Measurements from ENCODE around the gene TNS3.

The TNS3 gene

DNA sequence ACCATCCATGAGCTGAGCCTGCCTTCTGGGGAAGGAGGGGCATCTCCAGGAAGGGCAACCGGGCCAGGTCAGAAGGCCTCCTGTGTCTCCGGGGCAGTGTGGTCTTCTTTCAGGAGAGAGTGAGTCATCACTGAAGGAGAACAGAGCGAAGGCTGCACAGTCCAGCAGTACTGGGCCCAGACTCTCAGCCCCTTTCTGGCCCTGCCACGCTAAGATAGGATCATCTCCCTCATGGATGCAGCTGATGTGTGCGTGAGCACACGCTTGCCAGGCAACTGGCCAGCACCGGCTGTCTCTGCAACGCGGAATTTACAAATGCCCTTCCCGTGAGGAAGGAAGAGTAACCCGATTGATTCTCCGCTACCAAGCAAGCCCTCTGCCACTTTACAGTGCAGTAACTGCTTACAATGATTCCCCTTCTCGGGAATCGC, 328.2 kb downstream of the TNS3 start:
- Histone ChIP-seq H3K27me3 (ENCODE audit: insufficient read depth, poor library complexity, severe bottlenecking) (peaks cover 3% of the 10 kb centered on the region), H3K27ac (replicated peaks) (no peak overlapping the region), H3K4me3 (replicated peaks; ENCODE audit: insufficient read depth, low read length) (peak overlapping the region; percentile 63)
- TF ChIP-seq POLR2AphosphoS5 (IDR thresholded peaks at IDR 0.05; ENCODE audit: low read depth) (no peak), SPI1 (IDR thresholded peaks at IDR 0.05; ENCODE audit: borderline replicate concordance, low read depth) (no peak), GABPA (IDR thresholded peaks at IDR 0.05; ENCODE audit: low read depth) (no peak)
- TF ChIP-seq, protein P1, sequence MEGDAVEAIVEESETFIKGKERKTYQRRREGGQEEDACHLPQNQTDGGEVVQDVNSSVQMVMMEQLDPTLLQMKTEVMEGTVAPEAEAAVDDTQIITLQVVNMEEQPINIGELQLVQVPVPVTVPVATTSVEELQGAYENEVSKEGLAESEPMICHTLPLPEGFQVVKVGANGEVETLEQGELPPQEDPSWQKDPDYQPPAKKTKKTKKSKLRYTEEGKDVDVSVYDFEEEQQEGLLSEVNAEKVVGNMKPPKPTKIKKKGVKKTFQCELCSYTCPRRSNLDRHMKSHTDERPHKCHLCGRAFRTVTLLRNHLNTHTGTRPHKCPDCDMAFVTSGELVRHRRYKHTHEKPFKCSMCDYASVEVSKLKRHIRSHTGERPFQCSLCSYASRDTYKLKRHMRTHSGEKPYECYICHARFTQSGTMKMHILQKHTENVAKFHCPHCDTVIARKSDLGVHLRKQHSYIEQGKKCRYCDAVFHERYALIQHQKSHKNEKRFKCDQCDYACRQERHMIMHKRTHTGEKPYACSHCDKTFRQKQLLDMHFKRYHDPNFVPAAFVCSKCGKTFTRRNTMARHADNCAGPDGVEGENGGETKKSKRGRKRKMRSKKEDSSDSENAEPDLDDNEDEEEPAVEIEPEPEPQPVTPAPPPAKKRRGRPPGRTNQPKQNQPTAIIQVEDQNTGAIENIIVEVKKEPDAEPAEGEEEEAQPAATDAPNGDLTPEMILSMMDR (IDR thresholded peaks at IDR 0.05; ENCODE audit: insufficient read depth, low read length): no peak
- TF ChIP-seq, protein P2, sequence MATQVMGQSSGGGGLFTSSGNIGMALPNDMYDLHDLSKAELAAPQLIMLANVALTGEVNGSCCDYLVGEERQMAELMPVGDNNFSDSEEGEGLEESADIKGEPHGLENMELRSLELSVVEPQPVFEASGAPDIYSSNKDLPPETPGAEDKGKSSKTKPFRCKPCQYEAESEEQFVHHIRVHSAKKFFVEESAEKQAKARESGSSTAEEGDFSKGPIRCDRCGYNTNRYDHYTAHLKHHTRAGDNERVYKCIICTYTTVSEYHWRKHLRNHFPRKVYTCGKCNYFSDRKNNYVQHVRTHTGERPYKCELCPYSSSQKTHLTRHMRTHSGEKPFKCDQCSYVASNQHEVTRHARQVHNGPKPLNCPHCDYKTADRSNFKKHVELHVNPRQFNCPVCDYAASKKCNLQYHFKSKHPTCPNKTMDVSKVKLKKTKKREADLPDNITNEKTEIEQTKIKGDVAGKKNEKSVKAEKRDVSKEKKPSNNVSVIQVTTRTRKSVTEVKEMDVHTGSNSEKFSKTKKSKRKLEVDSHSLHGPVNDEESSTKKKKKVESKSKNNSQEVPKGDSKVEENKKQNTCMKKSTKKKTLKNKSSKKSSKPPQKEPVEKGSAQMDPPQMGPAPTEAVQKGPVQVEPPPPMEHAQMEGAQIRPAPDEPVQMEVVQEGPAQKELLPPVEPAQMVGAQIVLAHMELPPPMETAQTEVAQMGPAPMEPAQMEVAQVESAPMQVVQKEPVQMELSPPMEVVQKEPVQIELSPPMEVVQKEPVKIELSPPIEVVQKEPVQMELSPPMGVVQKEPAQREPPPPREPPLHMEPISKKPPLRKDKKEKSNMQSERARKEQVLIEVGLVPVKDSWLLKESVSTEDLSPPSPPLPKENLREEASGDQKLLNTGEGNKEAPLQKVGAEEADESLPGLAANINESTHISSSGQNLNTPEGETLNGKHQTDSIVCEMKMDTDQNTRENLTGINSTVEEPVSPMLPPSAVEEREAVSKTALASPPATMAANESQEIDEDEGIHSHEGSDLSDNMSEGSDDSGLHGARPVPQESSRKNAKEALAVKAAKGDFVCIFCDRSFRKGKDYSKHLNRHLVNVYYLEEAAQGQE (IDR thresholded peaks at IDR 0.05; ENCODE audit: insufficient replicate concordance, low read depth): no peak
- peak in 1 of 2 experiments; percentile 46 for DNase-seq (ENCODE audit: low read depth in 1 of 2, low spot score in 1 of 2)

DNA sequence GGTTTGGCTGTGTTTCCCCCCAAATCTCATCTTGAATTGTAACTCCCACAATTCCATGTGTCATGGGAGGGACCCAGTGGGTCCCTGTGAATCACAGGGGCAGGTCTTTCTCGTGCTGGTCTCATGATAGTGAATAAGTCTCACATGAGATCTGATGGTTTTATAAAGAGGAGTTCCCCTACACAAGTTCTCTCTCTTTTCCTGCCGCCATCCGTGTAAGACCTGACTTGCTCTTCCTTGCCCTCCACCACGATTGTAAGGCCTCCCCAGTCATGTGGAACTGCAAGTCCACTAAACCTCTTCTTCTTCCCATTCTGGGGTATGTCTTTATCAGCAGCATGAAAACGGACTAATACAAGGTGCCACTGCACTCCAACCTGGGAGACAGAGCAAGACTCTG, 329.2 kb downstream of the TNS3 start:
- DNase-seq (ENCODE audit: low read depth in 1 of 2, low spot score in 1 of 2): no peak
- TF ChIP-seq, protein P1 (IDR thresholded peaks at IDR 0.05; ENCODE audit: insufficient read depth, low read length): no peak
- no peak for TF ChIP-seq SPI1 (IDR thresholded peaks at IDR 0.05; ENCODE audit: borderline replicate concordance, low read depth)
- TF ChIP-seq, protein P2 (IDR thresholded peaks at IDR 0.05; ENCODE audit: insufficient replicate concordance, low read depth): no peak
- TF ChIP-seq POLR2AphosphoS5 (IDR thresholded peaks at IDR 0.05; ENCODE audit: low read depth): no peak
- TF ChIP-seq GABPA (IDR thresholded peaks at IDR 0.05; ENCODE audit: low read depth): no peak
- H3K27me3 ChIP-seq (ENCODE audit: insufficient read depth, poor library complexity, severe bottlenecking): peaks cover 3% of the 10 kb centered on the region

DNA sequence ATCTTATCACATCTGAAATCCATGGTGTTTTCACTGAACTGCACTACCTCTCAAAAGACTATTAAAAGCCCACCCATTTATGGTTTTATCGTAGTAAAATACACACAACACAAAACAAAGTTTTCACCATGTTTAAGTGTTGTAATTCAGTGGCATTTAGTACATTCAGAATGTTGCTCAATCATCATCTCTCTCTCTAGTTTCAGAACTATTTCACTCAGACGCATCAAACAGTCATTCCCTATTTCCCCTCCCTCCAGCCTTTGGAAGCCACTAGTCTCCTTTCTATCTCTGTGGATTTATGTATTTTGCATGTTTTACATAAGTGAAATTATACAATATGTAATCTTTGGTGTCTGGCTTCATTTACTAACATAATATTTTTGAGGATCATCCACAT, 332.6 kb downstream of the TNS3 start:
- Histone ChIP-seq H3K4me3 (replicated peaks; ENCODE audit: insufficient read depth, low read length) (no peak overlapping the region), H3K27me3 (ENCODE audit: insufficient read depth, poor library complexity, severe bottlenecking) (peaks cover 3% of the 10 kb centered on the region), H3K27ac (replicated peaks) (no peak overlapping the region)
- TF ChIP-seq, protein P1 (IDR thresholded peaks at IDR 0.05; ENCODE audit: insufficient read depth, low read length): no peak
- no peak for TF ChIP-seq POLR2AphosphoS5 (IDR thresholded peaks at IDR 0.05; ENCODE audit: low read depth)
- no peak for TF ChIP-seq GABPA (IDR thresholded peaks at IDR 0.05; ENCODE audit: low read depth)
- no peak for DNase-seq (ENCODE audit: low read depth in 1 of 2, low spot score in 1 of 2)

More for the DNA sequence above, 329.2 kb downstream of the TNS3 start:
- H3K4me3 ChIP-seq (replicated peaks; ENCODE audit: insufficient read depth, low read length): no peak overlapping the region
- no peak overlapping the region for H3K27ac ChIP-seq (replicated peaks)

DNA sequence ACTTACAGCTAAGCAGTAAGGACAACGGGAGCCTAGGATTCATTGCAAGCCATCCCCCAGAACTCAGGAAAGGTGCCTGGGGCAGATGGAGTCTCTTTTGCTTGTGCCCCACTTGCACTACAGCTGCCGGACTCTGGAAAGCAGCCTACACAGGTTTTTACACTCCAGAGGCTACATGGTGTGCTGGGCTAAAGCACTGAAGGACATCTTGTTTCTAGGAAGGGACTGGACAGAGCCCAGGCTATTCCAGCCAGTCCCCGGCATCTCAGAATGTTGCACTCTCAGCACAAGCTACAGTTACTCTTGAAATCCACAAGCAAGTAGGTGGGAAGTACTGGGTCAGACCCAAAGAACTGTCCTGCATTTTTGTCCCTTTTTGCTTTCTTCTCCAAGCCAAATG, 333.1 kb downstream of the TNS3 start:
- TF ChIP-seq, protein P2 (IDR thresholded peaks at IDR 0.05; ENCODE audit: insufficient replicate concordance, low read depth): no peak
- TF ChIP-seq SPI1 (IDR thresholded peaks at IDR 0.05; ENCODE audit: borderline replicate concordance, low read depth) (no peak), POLR2AphosphoS5 (IDR thresholded peaks at IDR 0.05; ENCODE audit: low read depth) (no peak), GABPA (IDR thresholded peaks at IDR 0.05; ENCODE audit: low read depth) (no peak)
- TF ChIP-seq, protein P1 (IDR thresholded peaks at IDR 0.05; ENCODE audit: insufficient read depth, low read length): no peak
- H3K27me3 ChIP-seq (ENCODE audit: insufficient read depth, poor library complexity, severe bottlenecking): no peaks in the 10 kb centered on the region
- H3K27ac ChIP-seq (replicated peaks): no peak overlapping the region
- no peak for DNase-seq (ENCODE audit: low read depth in 1 of 2, low spot score in 1 of 2)
- H3K4me3 ChIP-seq (replicated peaks; ENCODE audit: insufficient read depth, low read length): no peak overlapping the region

All from HL-60 (cell line).